Tibial nerve (tissue), 4 donors: ENCODE results near the gene LGALS7B.
A peak's percentile ranks its signal among the peaks of the same experiment; 100 is the strongest.

ENCODE experiments used
- CTCF ChIP-seq, 5 experiments: fragments of 200-600 bp in 3 of 5; fragments of 450-650 bp in 2 of 5; sonication (generic) in 3 of 5; IDR thresholded peaks; one replicate each; pipeline ENCODE4 v1.5.1; 2016 to 2019; ENCODE audit warnings: antibody characterized with exemption in 5 of 5, mild to moderate bottlenecking in 3 of 5, moderate library complexity in 2 of 5
- EP300 ChIP-seq, 2 donors: sonication (generic); formaldehyde crosslinking; IDR thresholded peaks; one replicate each; pipeline ENCODE4 v1.6.1; 2017; ENCODE audit warnings: antibody characterized with exemption in 2 of 2, mild to moderate bottlenecking in 1 of 2

GRCh38 chr19:38769635-38770211 lies 19.3 kb upstream of the LGALS7B start:
- TF ChIP-seq CTCF (IDR thresholded peaks at IDR 0.05) (peak; percentile 48 to 97 (median 91)), EP300 (IDR thresholded peaks at IDR 0.05) (peak; percentile 39 to 85)
